ENCODE data around the gene TYW1B. TPM values are rescaled to one million over a fixed set of nuclear protein-coding genes. Genes with fewer than 3 reads are reported as not detected.
"Not testable (repeated sequence)": the region's sequence is repeated elsewhere in the genome, so short reads cannot be mapped to it uniquely, and the experiment has no call there.

The TYW1B gene
- total RNA-seq, 1 donor from 2014 or later: 3.6 TPM

- H3K79me2 ChIP-seq (ENCODE audit: low read depth); DNase-seq (ENCODE audit: low spot score); H3K36me3 ChIP-seq; H3K4me3 ChIP-seq; H3K4me2 ChIP-seq; H3F3A ChIP-seq (ENCODE audit: low read depth); H3K27me3 Mint-ChIP-seq (ENCODE audit: insufficient read depth, low read depth); H3K4me3 Mint-ChIP-seq; H2AFZ ChIP-seq (replicated peaks); H3K9ac ChIP-seq; H3K27ac Mint-ChIP-seq; H3K9me3 ChIP-seq (ENCODE audit: low read depth); H3K4me1 ChIP-seq; H3K9me3 Mint-ChIP-seq; H4K20me1 ChIP-seq (ENCODE audit: low read depth); H3K4me1 Mint-ChIP-seq; H3K27ac ChIP-seq; H3K27me3 ChIP-seq: not testable (repeated sequence)
- peaks cover 12% of the 10 kb centered on the region for H3K36me3 Mint-ChIP-seq
These were observed 21.1 kb downstream of the TYW1B start for GRCh38 chr7:72806851-72807250.

- H3K27me3 Mint-ChIP-seq (ENCODE audit: insufficient read depth, low read depth): no peaks in the 10 kb centered on the region
- Histone ChIP-seq H3K9me3 (ENCODE audit: low read depth) (no peaks in the 10 kb centered on the region), H3K4me1 (no peaks in the 10 kb centered on the region), H3F3A (ENCODE audit: low read depth) (no peaks in the 10 kb centered on the region), H3K4me2 (no peak overlapping the region), H3K9ac (no peak overlapping the region), H2AFZ (replicated peaks) (no peak overlapping the region), H3K36me3 (no peaks in the 10 kb centered on the region), H3K4me3 (no peak overlapping the region), H3K27ac (no peak overlapping the region), H4K20me1 (ENCODE audit: low read depth) (no peaks in the 10 kb centered on the region), H3K27me3 (no peaks in the 10 kb centered on the region), H3K79me2 (ENCODE audit: low read depth) (no peaks in the 10 kb centered on the region)
- TF ChIP-seq CTCF (IDR thresholded peaks at IDR 0.05): no peak
- no peak for TF ChIP-seq EZH2 (IDR thresholded peaks at IDR 0.05)
- no peak for TF ChIP-seq EZH2phosphoT487 (IDR thresholded peaks at IDR 0.05)
- no peak for DNase-seq (ENCODE audit: low spot score)
- no peak overlapping the region for H3K27ac Mint-ChIP-seq
- no peaks in the 10 kb centered on the region for H3K4me1 Mint-ChIP-seq
- H3K9me3 Mint-ChIP-seq: no peaks in the 10 kb centered on the region
- no peak overlapping the region for H3K4me3 Mint-ChIP-seq
- peaks cover 14% of the 10 kb centered on the region for H3K36me3 Mint-ChIP-seq
These were observed 22.2 kb downstream of the TYW1B start for GRCh38 chr7:72805526-72806494.

- H3F3A ChIP-seq (ENCODE audit: low read depth); H3K9ac ChIP-seq; H3K27ac ChIP-seq; H2AFZ ChIP-seq (replicated peaks); H3K36me3 ChIP-seq; H3K27ac Mint-ChIP-seq; H3K9me3 ChIP-seq (ENCODE audit: low read depth); H3K4me3 ChIP-seq; H3K4me3 Mint-ChIP-seq; H3K4me1 ChIP-seq; H3K27me3 Mint-ChIP-seq (ENCODE audit: insufficient read depth, low read depth); H3K27me3 ChIP-seq; H3K4me1 Mint-ChIP-seq; DNase-seq (ENCODE audit: low spot score); H3K4me2 ChIP-seq; H3K79me2 ChIP-seq (ENCODE audit: low read depth); H4K20me1 ChIP-seq (ENCODE audit: low read depth); H3K9me3 Mint-ChIP-seq: not testable (repeated sequence)
- peaks cover 14% of the 10 kb centered on the region for H3K36me3 Mint-ChIP-seq
These were observed 24.2 kb downstream of the TYW1B start for GRCh38 chr7:72803778-72804177.

- not testable (repeated sequence) for H3K4me1 ChIP-seq; DNase-seq (ENCODE audit: low spot score); H3K9me3 ChIP-seq (ENCODE audit: low read depth); H2AFZ ChIP-seq (replicated peaks); H3K36me3 ChIP-seq; H3K4me3 ChIP-seq; H4K20me1 ChIP-seq (ENCODE audit: low read depth); H3K27me3 Mint-ChIP-seq (ENCODE audit: insufficient read depth, low read depth); H3K27ac ChIP-seq; H3F3A ChIP-seq (ENCODE audit: low read depth); H3K4me2 ChIP-seq; H3K27ac Mint-ChIP-seq; H3K27me3 ChIP-seq; H3K9ac ChIP-seq; H3K79me2 ChIP-seq (ENCODE audit: low read depth); H3K4me1 Mint-ChIP-seq; H3K4me3 Mint-ChIP-seq; H3K9me3 Mint-ChIP-seq
- peaks cover 23% of the 10 kb centered on the region for H3K36me3 Mint-ChIP-seq
These were observed 26.4 kb downstream of the TYW1B start for GRCh38 chr7:72801564-72801963.

GRCh38 chr7:72795401-72795800, 32.6 kb downstream of the TYW1B start:
- H3F3A ChIP-seq (ENCODE audit: low read depth); H3K4me3 Mint-ChIP-seq; H3K4me1 Mint-ChIP-seq; H2AFZ ChIP-seq (replicated peaks); DNase-seq (ENCODE audit: low spot score); H3K9ac ChIP-seq; H3K4me2 ChIP-seq; H4K20me1 ChIP-seq (ENCODE audit: low read depth); H3K4me1 ChIP-seq; H3K27ac ChIP-seq; H3K9me3 ChIP-seq (ENCODE audit: low read depth); H3K9me3 Mint-ChIP-seq; H3K27me3 Mint-ChIP-seq (ENCODE audit: insufficient read depth, low read depth); H3K4me3 ChIP-seq; H3K36me3 ChIP-seq; H3K79me2 ChIP-seq (ENCODE audit: low read depth); H3K27me3 ChIP-seq; H3K27ac Mint-ChIP-seq: not testable (repeated sequence)
- peaks cover 17% of the 10 kb centered on the region for H3K36me3 Mint-ChIP-seq
